CD4-positive, alpha-beta T cell treated with Interleukin-10 for 1 hour (primary cell): ENCODE results near the gene MOV10.

Source experiments
- DNase-seq: peaks from one replicate; pipeline ENCODE4 v3.0.0-alpha.2; 2020

Gene MOV10

GRCh38 chr1:112743174-112744008 lies 68.9 kb downstream of the MOV10 start:
- DNase-seq, result no peak

GRCh38 chr1:112744009-112744578 lies 69.6 kb downstream of the MOV10 start:
- no peak for DNase-seq

- DNase-seq, result no peak
Measured at GRCh38 chr1:112748396-112748795, 73.9 kb downstream of the MOV10 start.
